ENCODE results near the gene CRCP.
"Not testable (repeated sequence)": the region's sequence is repeated elsewhere in the genome, so short reads cannot be mapped to it uniquely, and the experiment has no call there.

CRCP gene

DNA sequence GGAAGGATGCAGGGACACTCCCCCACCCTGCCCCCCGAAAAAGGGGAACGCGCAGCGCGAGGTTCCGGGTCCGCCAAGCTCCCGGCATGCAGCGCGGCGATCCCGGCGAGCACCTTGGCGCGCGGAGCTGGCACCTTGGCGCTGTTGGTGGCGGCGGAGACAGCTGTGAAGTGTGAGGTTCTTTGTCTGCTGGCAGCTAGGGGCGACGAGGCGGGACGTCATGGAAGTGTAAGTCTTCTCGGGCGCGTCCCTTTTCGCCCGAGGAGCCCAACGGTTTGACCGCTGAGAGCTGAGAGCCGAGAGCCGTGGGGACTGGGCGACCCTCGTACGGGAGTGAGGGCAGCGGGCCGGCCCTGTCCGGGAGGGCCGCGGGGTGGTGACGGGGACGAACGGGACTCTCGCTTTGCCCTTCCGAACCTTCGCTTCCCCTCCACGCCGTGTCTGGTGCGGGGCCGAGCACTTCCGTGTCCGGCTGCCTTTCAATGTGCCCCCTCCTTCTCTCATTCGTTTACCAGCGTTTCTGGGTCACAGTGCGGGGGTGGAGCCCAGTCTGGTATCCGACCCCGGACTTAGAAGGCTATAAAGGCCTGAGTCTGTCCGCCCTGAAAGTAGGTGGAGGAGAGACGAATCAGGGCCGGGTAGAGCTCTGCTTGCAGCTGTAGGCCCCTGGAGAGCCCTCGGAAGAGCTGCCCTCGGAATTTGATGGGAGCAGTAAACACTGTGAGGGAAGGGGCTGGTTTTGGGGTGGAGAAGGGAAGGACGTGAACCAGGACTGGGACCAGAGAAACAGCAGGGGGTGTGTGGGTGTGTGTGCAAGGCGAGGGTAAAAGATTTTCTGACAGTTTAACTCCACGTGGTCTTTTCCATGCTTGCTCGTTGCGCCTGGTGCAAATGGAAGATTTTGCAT is at the start of gene CRCP:
Gene CRCP, plus strand, starts transcription at position 105 of the 907 bp plus-strand sequence. Its CDS starts 116 bp downstream, at position 221.
- peak; percentile 64 to 75 (median 67) for DNase-seq (ENCODE audit: low read depth in 3 of 3)

DNA sequence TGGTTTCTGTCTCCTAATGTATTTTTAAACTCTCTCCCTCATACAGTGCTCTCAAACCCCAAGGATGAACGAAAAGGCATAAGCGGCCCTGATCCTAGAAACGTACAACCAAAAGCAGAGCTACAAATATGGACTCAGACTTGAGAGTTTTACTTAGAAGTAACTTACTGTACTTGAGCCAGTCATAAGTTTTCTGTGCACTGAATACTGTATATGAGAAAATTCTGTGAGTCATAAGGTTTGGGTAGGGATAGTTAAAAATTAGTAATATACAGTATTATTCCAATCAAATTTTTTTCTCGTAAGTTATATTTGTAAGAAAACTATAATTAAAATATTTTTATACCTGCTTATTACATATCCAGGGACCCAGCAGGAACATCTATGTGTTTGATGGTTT is 44.9 kb upstream of the CRCP start:
- DNase-seq (ENCODE audit: low read depth in 3 of 3): no peak

DNA sequence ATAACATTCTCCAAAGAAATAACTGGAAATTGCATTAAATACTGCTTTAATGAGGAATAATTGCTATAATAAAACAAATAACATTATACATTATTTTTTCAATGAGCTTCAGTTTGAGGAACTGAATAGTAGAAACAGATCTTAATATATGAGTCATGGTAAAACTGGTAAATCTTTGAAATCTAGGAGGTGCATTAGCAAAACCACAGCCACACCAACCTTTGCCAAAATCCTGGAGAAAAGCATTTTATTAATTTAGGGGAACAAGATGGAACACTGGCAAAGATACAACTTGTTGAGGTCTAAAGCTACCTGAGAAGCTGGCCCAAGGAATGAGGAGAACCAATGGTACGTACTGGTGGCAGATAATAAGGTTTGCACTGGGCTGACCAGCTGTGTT is 44.4 kb upstream of the CRCP start:
- DNase-seq (ENCODE audit: low read depth in 3 of 3): no peak

DNA sequence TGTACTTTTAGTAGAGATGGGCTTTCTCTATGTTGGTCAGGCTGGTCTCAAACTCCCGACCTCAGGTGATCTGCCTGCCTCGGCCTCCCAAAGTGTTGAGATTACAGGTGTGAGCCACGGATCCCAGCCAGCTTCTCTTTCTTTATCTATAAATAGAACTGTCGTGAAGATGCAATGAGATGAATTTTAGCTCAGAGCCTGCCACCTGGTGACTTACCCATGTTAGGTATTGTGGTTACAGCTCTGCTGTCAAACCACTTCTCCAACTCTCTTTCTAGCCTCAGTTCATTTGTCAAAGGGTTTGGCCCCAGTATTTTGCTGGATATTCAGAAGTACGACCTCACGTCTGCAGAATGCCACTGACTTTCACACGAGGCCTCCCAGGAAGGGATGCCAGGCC is 42.4 kb upstream of the CRCP start:
- not testable (repeated sequence) for DNase-seq (ENCODE audit: low read depth in 3 of 3)

DNA sequence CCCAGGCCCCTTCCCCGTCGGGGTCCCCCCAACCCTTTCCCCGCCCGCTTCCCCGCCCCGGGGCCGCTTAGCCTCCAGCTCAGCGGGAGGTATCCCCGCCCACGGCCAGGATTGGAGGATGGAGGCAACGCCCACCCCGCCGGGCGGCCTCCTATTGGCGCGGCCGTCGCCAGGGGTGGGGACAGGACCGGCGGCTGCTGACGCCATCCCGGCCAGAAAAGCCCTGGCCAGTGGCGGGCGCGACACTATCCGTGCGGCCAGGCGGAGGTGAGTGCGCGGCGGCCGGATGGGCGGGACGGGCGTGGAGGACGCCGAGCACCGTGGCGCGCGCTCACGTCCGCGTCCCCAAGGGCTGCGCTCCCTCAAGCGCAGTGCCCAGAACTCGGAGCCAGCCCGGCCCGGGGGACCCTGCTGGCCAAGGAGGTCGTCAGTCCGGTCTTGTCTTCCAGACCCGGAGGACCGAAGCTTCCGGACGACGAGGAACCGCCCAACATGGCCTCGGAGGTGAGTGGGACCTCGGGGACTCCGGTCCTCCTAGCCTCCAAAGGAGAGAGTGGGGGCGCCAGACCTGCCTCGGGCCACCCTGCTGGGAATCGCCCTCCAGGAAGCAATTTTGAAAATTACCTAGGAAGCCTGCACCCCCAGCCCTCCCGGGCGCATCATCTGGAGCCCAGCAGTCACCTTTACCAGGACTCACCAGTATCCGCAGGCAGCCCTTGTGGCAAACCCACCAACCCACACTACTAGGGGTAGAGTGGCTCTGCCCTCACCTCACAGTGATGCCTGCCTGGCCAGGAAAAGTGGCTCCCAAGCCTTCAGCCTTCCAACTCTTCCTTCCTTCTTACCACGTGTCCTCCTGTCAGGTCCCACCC is 38.8 kb upstream of the CRCP start, which contains the start of gene ASL:
Gene ASL, plus strand, starts transcription at position 230 of the 872 bp plus-strand sequence. Its CDS starts 263 bp downstream, at position 493.
- DNase-seq (ENCODE audit: low read depth in 3 of 3): peak; percentile 77 to 92 (median 82)

DNA sequence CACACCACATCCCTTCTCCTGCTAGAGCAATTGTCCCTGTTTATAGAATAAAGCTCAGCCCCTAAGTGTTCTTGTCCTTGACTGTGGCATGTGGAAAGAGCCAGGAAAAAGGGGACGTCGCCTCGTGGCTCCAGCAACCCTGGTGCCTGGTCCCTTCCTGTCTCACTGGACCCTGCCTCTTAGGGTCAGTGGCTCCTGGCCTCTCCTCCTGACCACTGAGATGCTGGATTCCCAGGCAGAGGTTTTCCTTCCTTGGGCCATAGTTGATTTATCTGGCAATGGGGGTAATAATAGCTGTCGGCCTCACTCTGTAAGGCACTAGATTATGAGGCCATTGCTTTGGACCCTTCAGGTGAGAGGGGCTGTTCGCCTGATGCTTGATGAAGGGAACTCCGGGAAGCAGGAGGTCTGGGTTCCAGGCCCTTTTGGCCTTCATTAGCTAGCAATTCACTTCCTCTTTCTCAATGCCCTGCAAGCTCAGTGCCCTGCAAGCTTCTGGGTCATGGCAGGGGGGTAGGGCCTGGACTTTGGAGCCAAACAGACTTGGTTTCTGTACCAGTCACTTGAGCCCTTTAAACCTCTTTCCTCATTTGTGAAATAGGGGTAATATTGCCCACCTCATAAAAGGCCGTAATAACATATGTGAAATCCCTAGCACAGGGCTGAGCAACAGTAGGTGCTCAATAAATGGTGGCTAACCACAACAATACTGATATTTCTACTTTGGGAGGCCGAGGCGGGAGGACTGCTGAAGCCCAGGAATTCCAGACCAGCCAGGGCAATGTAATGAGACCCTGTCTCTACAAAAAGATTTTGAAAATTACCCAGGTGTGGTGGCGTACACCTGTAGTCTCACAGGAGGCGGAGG is 38.0 kb upstream of the CRCP start:
- DNase-seq (ENCODE audit: low read depth in 3 of 3): no peak

DNA sequence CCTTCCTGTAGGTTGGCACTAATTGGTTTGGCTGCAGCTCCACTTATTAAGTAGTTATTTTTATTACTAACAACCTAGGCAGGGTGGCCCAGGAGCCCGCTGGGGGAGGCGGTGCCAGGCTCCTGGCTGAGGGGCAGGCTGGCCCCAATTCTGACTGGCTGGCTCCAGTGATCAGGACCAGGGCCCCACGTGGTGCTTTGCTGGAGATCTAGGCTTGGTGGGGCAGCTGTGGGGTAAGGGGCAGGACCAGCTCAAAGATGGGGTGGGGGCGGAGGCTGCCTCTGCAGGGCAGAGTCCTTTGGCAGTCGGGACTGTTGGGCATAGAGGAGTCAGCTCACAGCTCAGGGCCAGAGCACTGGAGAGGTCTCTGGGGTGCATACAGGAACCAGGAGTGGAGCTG is 36.6 kb upstream of the CRCP start:
- DNase-seq (ENCODE audit: low read depth in 3 of 3): no peak

DNA sequence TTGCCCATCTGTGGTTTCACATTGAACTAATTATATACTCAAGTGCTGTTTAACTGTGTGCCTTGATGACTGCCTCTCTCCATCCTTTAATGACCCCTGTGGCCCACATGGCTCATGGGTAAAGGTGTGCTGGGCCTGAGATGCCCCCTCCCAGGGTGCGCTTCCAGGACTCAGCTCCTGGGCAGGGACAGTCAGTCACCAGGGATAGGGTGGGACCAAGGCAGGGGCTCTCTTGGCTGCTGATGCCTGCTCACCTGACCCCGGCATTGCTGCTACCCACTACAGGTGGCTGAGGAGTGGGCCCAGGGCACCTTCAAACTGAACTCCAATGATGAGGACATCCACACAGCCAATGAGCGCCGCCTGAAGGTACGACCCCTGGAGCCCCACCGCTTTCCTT is 32.6 kb upstream of the CRCP start:
- DNase-seq (ENCODE audit: low read depth in 3 of 3): no peak

DNA sequence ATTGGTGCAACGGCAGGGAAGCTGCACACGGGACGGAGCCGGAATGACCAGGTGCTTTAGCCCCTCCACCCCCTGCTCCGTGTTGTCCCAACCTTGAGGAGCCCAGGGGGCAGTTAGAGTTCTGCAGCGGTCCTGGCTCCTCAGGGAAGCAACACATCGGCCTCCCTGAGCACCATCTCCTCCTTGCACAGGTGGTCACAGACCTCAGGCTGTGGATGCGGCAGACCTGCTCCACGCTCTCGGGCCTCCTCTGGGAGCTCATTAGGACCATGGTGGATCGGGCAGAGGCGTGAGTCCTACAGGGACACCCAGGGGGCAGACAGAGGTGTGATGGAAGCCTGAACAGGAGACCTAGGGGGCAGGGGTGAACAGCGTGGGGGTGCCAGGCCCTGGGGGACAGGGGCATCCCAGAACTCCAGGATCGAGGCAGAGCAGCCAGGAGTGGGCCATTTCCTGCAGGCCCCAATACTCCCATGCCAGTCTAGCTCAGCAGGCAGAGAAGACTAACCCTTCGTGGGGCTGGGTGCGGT is 31.7 kb upstream of the CRCP start:
- DNase-seq (ENCODE audit: low read depth in 3 of 3): no peak

DNA sequence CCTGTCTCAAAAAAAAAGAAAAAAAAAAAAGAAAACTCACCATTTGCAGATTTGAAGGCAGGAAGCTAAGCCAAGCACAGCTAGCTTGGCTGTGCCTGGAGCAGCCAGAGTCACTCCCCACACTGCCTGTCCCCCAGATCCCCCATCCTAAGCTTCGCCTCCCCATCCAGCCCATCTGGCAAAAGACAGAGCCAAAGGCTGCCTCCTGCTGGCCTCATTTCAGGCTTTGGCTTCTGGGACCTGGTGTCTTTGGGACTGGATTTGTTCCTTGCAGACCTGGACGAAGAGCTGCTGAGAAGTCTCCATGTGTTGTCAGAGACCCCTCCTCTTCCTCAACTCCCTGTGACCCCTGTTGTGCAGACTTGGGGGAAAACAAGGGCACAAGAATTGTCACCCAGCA is 31.0 kb upstream of the CRCP start:
- no peak for DNase-seq (ENCODE audit: low read depth in 3 of 3)

DNA sequence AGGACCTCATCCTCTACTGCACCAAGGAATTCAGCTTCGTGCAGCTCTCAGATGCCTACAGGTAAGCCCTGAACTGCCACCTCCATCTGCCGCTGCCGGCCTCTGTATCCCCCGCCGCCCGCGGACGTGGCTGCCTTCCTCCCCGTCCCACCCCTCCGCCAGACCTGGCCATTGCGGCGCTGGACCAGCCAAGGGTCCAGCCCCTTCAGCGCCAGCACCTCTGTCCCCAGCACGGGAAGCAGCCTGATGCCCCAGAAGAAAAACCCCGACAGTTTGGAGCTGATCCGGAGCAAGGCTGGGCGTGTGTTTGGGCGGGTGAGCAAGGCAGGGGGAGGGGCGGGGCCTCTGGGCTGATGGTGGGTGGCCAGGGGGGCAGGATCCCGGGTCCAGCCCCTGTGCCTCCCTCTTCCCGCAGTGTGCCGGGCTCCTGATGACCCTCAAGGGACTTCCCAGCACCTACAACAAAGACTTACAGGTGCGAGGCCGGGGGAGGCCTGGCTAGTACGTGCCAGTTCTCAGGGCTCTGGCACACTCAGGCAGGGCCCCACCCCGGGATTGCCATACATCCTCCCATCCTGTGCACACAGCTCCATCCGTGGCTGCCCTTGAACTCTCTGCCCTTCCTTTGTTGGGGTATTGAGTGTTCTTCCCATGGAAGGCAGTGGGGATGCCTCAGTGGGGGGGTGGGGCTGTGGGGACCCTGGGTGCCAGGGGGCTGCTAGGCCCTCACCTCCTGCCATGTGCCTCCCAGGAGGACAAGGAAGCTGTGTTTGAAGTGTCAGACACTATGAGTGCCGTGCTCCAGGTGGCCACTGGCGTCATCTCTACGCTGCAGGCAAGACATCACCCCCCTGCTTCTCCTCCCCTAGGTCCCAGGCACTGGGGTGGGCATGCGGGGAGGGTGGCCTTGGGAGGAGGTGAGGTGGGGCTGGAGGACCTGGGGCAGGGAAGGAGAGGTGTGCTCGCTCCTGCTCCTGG is 25.5 kb upstream of the CRCP start:
- DNase-seq (ENCODE audit: low read depth in 3 of 3): no peak

DNA sequence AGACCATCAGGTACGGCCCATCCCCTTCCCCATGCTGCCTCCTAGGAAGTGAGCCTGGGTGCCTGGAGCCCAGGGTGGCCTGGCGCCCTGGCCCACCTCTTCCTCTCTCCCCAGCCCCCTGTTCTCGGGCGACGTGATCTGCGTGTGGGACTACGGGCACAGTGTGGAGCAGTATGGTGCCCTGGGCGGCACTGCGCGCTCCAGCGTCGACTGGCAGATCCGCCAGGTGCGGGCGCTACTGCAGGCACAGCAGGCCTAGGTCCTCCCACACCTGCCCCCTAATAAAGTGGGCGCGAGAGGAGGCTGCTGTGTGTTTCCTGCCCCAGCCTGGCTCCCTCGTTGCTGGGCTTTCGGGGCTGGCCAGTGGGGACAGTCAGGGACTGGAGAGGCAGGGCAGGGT is 22.0 kb upstream of the CRCP start:
- no peak for DNase-seq (ENCODE audit: low read depth in 3 of 3)

DNA sequence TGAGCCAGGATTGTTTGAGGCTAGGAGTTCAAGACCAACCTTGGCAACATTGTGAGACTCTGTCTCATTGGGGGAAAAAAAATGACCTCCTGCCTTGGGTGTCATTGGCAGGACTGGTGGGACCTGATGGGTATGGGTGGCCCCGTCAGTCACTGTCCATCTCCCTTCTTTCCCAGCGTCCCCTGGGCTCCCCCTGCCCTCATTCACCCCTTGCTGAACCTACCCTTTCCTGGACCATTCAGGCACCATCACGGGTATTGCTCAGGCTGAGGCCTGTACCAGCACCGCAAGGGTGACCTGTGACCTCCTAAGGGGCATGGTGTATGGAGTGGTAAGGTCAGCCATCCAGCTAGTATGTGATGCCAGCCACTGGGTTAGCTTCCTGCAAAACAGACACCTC is 19.6 kb upstream of the CRCP start:
- DNase-seq (ENCODE audit: low read depth in 3 of 3): no peak

DNA sequence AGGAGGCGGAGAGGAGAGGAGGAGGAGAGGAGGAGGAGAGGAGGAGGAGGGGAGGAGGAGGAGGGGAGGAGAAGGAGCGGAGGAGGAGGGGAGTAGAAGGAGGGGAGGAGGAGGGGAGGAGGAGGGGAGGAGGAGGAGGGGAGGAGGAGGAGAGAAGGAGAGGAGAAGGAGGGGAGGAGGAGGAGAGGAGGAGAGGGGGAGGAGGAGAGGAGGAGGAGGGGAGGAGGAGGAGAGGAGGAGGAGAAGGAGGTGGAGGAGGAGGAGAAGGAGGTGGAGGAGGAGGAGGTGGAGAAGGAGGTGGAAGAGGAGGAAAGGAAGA is 15.5 kb upstream of the CRCP start:
- no peak for DNase-seq (ENCODE audit: low read depth in 3 of 3)

DNA sequence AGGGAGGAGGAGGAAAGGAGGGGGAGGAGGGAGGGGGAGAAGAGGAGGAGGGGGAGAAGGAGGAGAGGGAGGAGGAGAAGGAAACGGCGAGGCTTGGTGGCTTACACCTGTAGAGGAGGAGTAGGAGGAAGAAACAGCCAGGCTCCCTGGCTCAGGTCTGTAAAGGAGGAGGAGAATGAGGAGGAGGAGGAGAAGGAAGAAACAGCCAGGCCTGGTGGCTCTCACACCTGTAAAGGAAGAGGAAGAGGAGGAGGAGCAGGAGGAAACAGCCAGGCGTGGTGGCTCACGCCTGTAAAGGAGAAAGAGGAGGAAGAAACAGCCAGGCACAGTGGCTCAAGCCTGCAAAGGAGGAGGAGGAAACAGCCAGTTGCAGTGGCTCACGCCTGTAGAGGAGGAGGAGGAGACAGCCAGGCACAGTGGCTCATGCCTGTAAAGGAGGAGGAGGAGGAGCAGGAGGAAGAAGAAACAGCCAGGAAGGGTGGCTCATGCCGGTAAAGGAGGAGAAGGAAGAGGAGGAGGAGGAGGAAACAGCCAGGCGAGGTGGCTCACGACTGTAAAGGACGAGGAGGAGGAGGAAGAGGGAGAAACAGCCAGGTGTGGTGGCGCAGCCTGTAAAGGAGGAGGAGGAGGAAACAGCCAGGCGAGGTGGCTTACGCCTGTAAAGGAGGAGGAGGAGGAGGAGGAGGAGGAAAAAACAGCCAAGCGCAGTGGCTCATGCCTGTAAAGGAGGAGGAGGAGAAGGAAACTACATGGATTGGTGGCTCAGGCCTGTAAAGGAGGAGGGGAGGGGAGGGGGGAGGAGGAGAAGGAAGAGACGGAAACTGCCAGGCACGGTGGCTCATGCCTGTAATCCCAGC is 14.9 kb upstream of the CRCP start:
- peak in 1 of 3 donors; percentile 32 for DNase-seq (ENCODE audit: low read depth in 3 of 3)

DNA sequence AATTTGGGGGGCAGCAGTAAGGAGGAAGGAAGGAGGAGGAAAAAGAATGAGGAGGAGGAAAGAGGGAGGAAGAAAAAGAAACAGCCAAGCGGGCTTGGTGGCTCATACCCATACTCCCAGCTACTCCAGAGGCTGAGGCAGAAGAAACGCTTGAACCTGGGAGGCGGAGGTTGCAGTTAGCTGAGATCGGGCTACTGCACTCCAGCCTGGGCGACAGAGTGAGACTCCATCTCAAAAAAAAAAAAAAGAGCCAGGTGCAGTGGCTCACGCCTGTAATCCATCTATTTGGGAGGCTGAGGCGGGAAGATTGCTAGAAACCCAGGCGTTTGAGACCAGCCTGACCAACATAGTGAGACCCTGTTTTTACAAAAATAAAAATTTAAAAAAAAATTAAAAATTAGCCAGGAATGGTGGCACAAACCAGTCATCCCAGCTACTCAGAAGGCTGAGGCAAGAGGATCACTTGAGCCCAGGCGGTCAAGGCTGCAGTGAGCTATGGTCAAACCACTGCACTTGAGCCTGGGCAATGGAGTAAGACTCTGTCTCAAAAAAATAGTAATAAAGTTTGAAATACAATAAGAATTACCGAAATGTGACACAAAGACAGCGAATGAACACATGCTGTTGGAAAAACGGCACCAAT is 14.1 kb upstream of the CRCP start:
- no peak for DNase-seq (ENCODE audit: low read depth in 3 of 3)

DNA sequence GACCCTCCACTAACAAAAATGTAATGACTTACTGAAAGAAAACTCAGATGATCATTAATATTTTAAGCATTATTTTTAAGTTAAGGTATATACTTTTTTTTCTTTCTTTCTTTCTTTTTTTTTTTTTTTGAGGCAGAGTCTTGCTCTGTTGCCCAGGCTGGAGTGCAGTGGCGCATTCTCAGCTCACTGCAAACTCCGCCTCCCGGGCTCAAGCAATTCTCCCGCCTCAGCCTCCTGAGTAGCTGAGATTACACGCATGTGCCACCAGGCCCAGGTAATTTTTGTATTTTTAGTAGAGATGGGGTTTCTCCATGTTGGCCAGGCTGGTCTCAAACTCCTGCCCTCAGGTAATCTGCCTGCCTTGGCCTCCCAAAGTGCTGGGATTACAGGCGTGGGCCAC is 12.5 kb upstream of the CRCP start:
- DNase-seq (ENCODE audit: low read depth in 3 of 3): not testable (repeated sequence)

DNA sequence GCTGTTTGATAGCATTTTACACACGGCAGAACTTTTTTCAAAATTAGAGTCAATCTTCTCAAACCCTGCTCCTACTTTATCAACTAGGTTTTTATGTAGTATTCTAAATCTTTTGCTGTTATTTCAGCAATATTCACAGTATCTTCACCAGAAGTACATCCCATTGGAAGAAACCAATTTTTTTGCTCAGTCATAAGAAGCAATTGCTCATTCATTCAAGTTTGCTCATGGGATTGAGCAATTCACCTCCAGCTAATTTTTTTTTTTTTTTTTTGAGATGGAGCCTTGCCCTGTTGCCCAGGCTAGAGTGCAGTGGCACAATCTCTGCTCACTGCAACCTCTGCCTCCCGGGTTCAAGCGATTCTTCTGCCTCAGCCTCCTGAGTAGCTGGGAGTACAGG is 10.7 kb upstream of the CRCP start:
- not testable (repeated sequence) for DNase-seq (ENCODE audit: low read depth in 3 of 3)

DNA sequence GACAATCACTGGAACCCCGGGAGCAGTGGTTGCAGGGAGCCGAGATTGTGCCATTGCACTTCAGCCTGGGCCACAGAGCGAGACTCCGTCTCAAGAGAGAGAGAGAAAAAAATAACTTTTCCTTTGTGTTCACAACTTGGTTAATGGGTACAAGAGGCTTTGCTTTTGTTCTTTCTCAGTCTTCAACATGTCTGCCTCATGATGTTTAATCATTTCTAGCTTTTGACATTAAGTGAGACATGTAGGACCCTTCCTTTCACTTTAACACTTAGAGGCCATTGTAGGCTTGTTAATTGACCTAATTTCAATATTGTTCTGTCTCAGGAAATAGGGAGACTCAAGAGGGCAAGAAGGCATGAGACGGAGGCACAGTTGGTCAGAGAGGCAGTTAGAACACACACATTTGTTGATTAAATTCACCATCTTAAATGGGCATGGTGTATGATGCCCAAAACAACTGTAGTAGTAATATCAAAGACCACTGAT is 9.3 kb upstream of the CRCP start:
- no peak for DNase-seq (ENCODE audit: low read depth in 3 of 3)

Measured in stimulated activated CD4-positive, alpha-beta T cell treated with anti-CD3 and anti-CD28 coated beads, TNF-alpha, amount 100 ng/mL, for 48 hours (primary cell).